NCI-H2196 (cell line): Measurements from ENCODE around the gene VWA1.
"Not testable (repeated sequence)": the region's sequence is repeated elsewhere in the genome, so short reads cannot be mapped to it uniquely, and the experiment has no call there.

Source experiments
- DNase-seq: peaks from one replicate; lab custom pipeline; 2025; ENCODE audit not compliant: unreplicated experiment; lab: John Stamatoyannopoulos, UW

The VWA1 gene

GRCh38 chr1:1455366-1455884, 19.9 kb downstream of the VWA1 start:
- no peak for DNase-seq

DNA sequence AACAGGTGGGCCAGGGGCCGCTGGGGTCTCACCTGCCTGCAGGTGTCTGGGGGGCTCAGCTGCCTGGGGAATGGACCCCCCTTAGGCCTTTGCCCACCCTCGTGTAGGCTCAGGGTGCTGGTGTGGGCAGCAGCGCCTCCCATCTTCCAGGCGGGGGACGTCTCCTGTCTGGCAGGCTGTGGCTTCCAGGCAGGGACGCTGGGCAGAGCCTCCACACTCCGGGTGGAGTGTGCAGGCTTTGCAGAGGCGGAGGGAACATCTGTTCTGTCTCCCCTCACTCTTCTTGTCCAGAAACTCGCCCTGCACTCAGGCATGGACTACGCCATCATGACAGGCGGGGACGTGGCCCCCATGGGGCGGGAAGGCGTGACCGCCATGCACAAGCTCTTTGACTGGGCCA, 20.4 kb downstream of the VWA1 start:
- DNase-seq: not testable (repeated sequence)

GRCh38 chr1:1456683-1457255, 21.3 kb downstream of the VWA1 start:
- DNase-seq: not testable (repeated sequence)

- DNase-seq: not testable (repeated sequence)
Measured at GRCh38 chr1:1459156-1459555, 23.7 kb downstream of the VWA1 start.

DNA sequence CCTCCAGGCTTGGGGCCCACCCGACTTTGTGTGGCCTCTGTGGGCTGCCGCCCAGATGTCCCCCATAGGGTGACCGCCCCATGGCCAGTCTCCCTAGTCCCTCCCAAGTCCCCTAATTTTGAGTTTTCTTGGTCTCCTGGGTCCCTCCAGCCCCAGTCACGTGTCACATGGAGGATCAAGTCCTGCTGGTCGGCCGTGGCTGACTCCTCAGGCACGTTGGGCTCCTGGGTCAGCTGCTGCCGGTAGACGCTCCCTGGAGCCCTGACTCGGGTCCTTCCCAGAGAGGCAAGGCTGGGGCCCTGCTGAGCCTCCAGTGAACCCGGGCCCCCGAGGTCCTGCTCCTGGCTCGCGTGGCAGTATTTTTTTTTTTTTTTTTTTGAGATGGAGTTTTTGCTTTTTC, 24.2 kb downstream of the VWA1 start:
- DNase-seq: not testable (repeated sequence)

GRCh38 chr1:1460540-1461130, 25.1 kb downstream of the VWA1 start:
- no peak for DNase-seq

DNA sequence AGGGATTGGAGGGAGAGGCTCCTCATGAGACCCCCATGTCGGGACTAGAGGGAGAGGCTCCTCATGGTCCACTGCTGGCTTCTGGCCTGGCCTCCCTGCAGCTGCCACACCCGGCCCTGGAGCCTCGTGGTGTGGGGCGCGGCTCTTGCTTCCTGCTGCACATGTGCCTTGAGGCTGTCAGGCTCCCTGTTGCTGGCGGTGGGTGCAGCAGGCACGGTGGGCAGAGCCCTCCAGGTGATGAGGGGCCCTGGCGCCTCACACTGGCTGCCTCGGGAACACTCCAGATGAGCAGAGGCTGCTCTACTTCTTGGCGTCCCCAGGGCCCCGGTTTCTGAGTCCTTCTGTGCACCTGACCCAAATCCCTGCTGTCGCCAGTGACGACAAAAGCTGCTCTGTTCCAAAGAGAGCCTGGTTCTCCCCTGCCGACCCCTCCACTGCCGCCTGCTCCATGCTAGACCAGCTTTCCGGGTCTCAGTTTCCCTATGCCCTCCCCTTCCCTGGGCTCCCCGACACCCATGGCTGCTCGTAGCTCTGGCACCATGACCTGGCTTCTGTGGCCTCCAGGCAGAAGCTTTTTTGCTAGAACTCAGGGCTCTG, 26.3 kb downstream of the VWA1 start:
- DNase-seq: peak; percentile 46

DNA sequence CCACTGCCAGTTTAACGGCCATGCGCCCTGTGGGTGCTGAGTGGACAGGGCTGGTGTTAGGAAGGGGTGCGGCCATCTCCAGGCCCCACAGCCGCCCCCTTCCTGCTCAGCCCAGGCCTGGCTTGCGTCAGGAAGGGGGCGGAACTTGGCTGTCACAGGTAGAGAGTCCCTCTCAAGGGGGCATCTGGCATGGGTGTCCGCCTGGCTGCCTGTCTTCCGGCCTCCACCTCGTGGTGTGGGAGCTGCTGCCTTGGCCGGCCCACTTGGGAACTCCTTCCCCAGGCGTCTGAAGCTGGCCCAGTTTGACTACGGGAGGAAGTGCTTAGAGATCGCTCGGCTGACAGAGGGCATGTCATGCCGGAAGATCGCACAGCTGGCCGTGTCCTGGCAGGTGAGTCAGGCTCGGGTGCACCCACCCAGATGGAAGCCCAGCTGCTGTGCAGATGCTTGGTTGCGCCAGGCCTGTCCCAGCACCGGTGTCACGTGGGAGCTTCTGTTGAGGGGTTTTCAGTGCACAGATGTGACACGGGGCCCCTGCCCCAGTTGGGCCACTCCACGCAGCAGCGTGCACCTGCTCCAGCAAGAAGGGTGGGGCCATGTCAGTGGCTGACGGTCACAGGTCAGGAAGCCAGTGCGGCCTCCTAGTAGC, 27.0 kb downstream of the VWA1 start:
- DNase-seq: peak; percentile 95

GRCh38 chr1:1463312-1463711, 27.8 kb downstream of the VWA1 start:
- DNase-seq: no peak

GRCh38 chr1:1468196-1468985, 32.9 kb downstream of the VWA1 start:
- DNase-seq: not testable (repeated sequence)

DNA sequence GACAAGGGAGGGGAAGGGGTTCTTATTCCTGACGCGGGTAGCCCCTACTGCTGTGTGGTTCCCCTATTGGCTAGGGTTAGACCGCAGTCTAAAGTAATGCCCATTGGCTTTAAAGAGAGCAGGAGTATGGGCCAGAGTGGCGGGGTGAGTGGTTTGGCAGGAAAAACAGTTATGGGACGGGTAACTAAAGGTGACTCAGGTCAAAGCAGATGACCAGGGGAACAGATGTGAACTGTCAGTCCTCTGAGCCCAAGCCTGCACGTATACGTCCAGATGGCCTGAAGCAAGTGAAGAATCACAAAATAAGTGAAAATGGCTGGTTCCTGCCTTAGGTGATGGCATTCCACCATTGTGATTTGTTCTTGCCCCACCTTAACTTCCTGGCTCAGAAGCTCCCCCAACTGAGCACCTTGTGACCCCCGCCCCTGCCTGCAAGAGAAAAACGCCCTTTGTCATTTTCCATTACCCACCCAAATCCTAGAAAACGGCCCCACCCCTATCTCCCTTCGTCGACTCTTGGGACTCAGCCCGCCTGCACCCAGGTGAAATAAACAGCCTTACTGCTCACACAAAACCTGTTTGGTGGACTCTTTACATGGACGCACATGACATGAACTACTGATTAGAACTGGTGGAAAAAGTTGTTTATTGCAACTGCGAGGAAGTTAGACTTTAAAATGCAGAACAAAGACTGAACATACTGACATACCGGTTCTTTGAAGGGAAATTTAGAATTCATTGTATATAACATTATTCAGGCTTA, 35.3 kb downstream of the VWA1 start:
- DNase-seq: peak; percentile 16

DNA sequence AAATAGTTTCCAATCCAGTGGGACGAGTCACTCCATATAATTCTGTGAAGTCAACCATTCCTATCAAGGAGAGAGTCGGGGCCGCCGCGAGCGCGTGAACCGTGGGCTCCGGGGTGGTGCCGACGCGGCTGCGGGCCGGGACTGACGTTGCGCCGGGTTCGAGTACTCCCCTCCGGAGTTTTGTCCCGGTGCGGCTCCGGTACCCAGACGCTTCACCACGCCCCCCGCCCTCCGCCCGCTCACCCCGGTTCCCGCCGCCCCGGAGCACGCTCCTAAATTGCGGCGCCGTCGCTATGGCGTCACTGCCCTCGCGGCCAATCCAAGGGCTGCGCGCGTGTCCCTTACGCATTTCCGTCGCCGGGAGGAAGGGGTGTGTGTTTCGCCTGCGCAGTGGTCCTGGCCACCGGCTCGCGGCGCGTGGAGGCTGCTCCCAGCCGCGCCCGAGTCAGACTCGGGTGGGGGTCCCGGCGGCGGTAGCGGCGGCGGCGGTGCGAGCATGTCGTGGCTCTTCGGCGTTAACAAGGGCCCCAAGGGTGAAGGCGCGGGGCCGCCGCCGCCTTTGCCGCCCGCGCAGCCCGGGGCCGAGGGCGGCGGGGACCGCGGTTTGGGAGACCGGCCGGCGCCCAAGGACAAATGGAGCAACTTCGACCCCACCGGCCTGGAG, 36.0 kb downstream of the VWA1 start, which contains the start of gene ATAD3B:
ATAD3B (plus strand) TSS at position 377 of the 664 bp plus-strand sequence; CDS start at position 497, 120 bp downstream.
- DNase-seq: peak; percentile 94

DNA sequence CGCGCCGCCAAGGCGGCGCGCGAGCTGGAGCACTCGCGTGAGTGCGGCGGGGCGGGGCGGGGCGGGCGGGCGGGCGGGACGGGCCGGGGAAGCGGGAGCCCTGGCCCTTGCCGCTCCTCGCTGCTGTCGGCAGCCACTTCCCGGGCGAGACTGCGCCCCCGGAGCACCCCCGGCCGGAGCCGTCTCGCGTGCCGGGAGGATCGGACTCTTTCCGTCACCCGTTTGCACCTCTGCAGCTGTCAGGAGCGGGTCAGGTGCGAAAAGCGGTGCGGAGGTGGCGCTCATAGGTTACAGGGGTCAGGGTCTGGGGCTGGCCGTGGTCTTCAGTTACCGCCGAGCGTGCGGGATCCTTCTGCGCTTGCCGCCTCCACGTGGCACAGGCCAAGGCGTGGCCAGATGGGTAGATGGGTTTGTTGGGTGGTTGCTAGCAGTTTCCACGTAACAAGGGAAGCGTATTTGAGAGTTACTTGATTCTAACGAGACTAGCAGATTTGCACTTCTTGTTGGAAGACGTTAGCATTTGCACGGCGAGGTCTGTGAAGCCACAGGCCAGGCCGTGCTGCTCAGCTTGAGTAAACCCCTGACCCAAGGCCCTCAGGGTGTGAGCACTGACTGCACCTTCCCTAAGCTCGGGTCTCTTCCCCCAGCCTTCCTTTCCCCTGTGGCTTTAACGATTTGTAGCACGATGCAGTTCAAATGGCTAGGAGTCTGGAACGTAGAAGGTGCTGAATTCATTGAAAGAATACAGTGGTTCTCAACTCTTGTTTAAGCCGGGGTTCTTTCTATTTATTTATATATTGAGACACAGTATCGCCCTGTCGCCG, 36.8 kb downstream of the VWA1 start:
- DNase-seq: not testable (repeated sequence)

DNA sequence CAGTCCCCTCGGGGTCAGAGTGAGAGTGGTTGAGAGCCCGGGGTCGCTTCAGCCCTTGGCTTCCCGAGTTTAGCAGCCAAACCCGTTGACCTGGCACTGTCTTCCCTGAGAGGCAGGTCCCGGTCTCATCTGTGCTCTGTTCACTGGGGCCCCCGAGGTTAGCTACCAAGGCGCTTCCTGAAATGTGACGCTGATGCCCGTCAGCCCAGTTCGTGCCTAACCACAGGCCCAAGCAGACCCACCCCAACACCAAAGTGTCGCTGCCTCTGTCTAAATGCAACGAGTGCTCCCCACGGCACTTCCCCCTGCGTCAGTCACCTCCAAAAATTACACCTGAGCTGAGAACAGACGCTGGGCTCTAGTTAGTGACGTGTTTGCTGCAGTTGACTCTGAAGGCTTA, 40.5 kb downstream of the VWA1 start:
- not testable (repeated sequence) for DNase-seq

DNA sequence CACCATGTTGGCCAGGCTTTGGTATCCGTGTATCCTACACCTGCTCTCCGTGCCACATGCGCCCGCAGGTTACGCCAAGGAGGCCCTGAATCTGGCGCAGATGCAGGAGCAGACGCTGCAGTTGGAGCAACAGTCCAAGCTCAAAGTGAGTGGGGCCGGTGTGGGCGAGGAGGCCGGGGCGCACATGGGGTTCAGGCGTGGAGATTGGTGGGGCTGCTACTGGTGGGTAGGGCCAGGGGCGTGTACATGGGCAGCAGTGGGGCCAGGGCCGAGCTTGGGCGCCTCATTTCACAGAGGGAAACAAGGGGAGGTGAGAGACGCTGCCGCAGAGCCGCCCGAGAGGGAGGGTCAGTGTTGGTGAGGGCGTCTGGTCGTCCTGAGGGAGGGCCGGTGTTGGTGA, 41.7 kb downstream of the VWA1 start:
- no peak for DNase-seq

GRCh38 chr1:1479547-1480487, 44.3 kb downstream of the VWA1 start:
- no peak for DNase-seq

DNA sequence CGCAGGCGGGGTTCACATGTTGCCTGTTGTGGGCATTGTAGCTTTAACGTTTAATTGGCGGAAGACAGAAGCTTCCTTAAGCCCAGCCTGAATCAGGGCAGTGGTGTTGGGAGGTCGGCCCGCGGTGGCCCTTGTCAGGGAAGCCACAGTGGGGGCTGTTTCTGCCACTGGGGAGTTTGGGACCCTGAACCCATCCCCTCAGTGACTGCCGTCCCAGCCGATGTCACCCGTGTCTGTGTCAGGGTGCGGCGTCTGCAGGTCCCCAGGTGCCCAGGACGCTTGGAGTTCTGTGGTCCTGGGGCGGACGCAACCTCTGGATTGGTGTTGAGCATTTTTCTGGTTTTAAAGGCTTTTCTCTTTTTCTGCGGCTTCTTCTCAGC, 45.0 kb downstream of the VWA1 start:
- not testable (repeated sequence) for DNase-seq

GRCh38 chr1:1481811-1482210, 46.3 kb downstream of the VWA1 start:
- not testable (repeated sequence) for DNase-seq
